Ammon's horn (tissue), 1 donor: Measurements from ENCODE around the gene RAB3IP.
A peak's percentile ranks its signal among the peaks of the same experiment; 100 is the strongest.
"Not testable (repeated sequence)": the region's sequence is repeated elsewhere in the genome, so short reads cannot be mapped to it uniquely, and the experiment has no call there.

Experiments used
- DNase-seq: peaks from one replicate; pipeline ENCODE4 v3.0.0-alpha.2; 2016; ENCODE audit warnings: low spot score

Gene RAB3IP

GRCh38 chr12:69756088-69756755 is 17.6 kb downstream of the RAB3IP start:
- no peak for DNase-seq

GRCh38 chr12:69758105-69758504 is 19.4 kb downstream of the RAB3IP start:
- DNase-seq = no peak

GRCh38 chr12:69759581-69759980 is 20.9 kb downstream of the RAB3IP start:
- not testable (repeated sequence) for DNase-seq

GRCh38 chr12:69765515-69765914 is 26.9 kb downstream of the RAB3IP start:
- DNase-seq = no peak

- DNase-seq = no peak
Observed at GRCh38 chr12:69766260-69766659, 27.6 kb downstream of the RAB3IP start.

GRCh38 chr12:69779928-69780327 is 41.3 kb downstream of the RAB3IP start:
- peak; percentile 8 for DNase-seq

- no peak for DNase-seq
Observed at GRCh38 chr12:69783365-69783764, 44.7 kb downstream of the RAB3IP start.

GRCh38 chr12:69789351-69789750 is 50.7 kb downstream of the RAB3IP start:
- no peak for DNase-seq

- no peak for DNase-seq
Observed at GRCh38 chr12:69792533-69792932, 53.9 kb downstream of the RAB3IP start.

- not testable (repeated sequence) for DNase-seq
Observed at GRCh38 chr12:69807101-69807897, 68.6 kb downstream of the RAB3IP start.

GRCh38 chr12:69810870-69811498 is 72.3 kb downstream of the RAB3IP start:
- DNase-seq = no peak

GRCh38 chr12:69816082-69816481 is 77.4 kb downstream of the RAB3IP start:
- DNase-seq = no peak

- DNase-seq = no peak
Observed at GRCh38 chr12:69821032-69821455, 82.4 kb downstream of the RAB3IP start.

- DNase-seq = peak; percentile 41
Observed at GRCh38 chr12:69821456-69822159, 82.9 kb downstream of the RAB3IP start.

- no peak for DNase-seq
Observed at GRCh38 chr12:69822201-69822860, 83.7 kb downstream of the RAB3IP start.

GRCh38 chr12:69824028-69824427 is 85.4 kb downstream of the RAB3IP start:
- DNase-seq = no peak

- DNase-seq = no peak
Observed at GRCh38 chr12:69824966-69825560, 86.4 kb downstream of the RAB3IP start, which contains the start of gene MYRFL. Gene MYRFL (plus strand): TSS chr12:69825227. CDS start chr12:69825518, 291 bp downstream.

- DNase-seq = no peak
Observed at GRCh38 chr12:69828897-69829296, 90.2 kb downstream of the RAB3IP start.

GRCh38 chr12:69833696-69834095 is 95.0 kb downstream of the RAB3IP start:
- no peak for DNase-seq

- no peak for DNase-seq
Observed at GRCh38 chr12:69834147-69834546, 95.5 kb downstream of the RAB3IP start.

- no peak for DNase-seq
Observed at GRCh38 chr12:69834576-69834975, 95.9 kb downstream of the RAB3IP start.
